ENCODE results near the gene ADIPOR2. TPM values are rescaled to one million over a fixed set of nuclear protein-coding genes. Genes with fewer than 3 reads are reported as not detected.

Gene ADIPOR2
- total RNA-seq, 1 experiment from 2014 or later = 33.9 TPM

DNA sequence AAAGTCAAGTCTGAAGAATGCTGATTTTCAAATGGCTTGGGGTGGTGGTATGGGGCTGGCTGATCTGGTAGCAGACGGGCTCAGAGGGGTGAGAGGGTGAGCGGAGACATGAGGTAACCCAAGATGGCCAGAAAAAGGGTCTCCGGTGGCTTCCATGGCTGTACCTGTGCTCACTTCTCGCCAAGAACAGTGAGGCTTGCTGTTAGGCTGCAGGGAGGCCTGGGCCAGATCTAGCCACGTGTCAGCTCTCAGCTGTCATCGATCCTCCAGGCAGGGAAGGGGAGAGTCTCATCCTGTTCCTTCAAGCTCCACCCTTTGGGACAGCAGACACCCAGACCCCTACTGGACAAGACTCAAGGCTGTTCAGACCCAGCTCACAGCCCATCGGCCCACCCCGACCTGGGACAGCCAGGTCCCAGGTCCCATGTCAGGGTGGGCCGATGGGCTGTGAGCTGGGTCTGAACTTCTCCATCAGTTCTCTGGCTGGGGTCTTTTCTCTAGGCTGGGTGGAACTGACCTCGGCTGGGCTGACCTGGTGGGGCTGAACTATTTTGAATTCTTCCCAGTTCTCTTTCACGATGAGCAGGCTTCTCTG is 138.5 kb downstream of the ADIPOR2 start:
- in situ Hi-C loops (cut with HindIII; ENCODE audit: low pct_unique_long_range_greater_than_20kb, low sequenced_read_pairs) = no loop called here
- no peak for DNase-seq (ENCODE audit: low read depth)

- no peak for DNase-seq (ENCODE audit: low read depth)
- in situ Hi-C loops (cut with HindIII; ENCODE audit: low pct_unique_long_range_greater_than_20kb, low sequenced_read_pairs) = no loop called here
These were observed 139.6 kb downstream of the ADIPOR2 start for GRCh38 chr12:1830401-1830845.

- in situ Hi-C loops (cut with HindIII; ENCODE audit: low pct_unique_long_range_greater_than_20kb, low sequenced_read_pairs) = no loop called here
- peak; percentile 23 for DNase-seq (ENCODE audit: low read depth)
These were observed 140.4 kb downstream of the ADIPOR2 start for GRCh38 chr12:1830981-1831963.

DNA sequence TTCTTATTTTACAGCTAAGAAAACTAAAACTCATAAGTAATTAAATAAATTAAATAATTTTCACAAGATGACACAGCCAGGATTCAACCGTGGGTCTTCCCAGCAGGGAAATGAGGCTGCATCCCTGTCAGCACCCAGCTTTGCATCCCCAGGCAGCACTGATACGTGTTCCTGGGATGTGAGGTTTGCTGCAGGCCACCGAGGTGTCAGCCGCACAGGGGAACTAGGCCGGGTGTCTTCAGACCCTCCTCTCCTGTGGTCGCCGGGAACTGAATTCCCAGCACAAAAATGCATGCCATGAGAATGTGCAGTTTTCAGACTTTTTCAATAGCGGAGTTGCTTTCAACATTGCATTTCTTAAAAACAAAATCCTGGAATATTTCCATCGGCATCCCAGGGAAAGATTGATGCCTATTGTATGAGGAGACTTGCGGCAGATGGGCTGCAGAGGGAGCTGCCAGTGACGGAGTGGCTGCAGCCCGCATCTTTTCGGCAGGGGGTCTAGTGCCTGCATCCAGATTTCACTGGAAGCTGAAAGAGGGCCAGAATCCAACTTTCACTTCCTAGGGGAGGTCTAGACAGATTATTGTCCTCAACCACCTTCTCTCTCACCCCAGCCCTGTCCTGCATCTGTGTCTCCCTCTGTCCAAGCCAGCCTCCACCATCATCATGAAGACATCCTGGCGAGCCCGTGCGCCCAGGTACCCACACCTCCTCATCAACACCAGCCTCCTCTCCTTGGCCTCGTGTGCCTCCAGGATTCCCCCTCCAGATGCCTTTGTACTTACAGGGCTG is 142.1 kb downstream of the ADIPOR2 start:
- in situ Hi-C loops (cut with HindIII; ENCODE audit: low pct_unique_long_range_greater_than_20kb, low sequenced_read_pairs) = no loop called here
- DNase-seq (ENCODE audit: low read depth) = no peak

GRCh38 chr12:1833596-1834028 is 142.7 kb downstream of the ADIPOR2 start:
- DNase-seq (ENCODE audit: low read depth) = no peak
- in situ Hi-C loops (cut with HindIII; ENCODE audit: low pct_unique_long_range_greater_than_20kb, low sequenced_read_pairs) = no loop called here

- in situ Hi-C loops (cut with HindIII; ENCODE audit: low pct_unique_long_range_greater_than_20kb, low sequenced_read_pairs) = no loop called here
- no peak for DNase-seq (ENCODE audit: low read depth)
These were observed 143.5 kb downstream of the ADIPOR2 start for GRCh38 chr12:1834186-1834925.

DNA sequence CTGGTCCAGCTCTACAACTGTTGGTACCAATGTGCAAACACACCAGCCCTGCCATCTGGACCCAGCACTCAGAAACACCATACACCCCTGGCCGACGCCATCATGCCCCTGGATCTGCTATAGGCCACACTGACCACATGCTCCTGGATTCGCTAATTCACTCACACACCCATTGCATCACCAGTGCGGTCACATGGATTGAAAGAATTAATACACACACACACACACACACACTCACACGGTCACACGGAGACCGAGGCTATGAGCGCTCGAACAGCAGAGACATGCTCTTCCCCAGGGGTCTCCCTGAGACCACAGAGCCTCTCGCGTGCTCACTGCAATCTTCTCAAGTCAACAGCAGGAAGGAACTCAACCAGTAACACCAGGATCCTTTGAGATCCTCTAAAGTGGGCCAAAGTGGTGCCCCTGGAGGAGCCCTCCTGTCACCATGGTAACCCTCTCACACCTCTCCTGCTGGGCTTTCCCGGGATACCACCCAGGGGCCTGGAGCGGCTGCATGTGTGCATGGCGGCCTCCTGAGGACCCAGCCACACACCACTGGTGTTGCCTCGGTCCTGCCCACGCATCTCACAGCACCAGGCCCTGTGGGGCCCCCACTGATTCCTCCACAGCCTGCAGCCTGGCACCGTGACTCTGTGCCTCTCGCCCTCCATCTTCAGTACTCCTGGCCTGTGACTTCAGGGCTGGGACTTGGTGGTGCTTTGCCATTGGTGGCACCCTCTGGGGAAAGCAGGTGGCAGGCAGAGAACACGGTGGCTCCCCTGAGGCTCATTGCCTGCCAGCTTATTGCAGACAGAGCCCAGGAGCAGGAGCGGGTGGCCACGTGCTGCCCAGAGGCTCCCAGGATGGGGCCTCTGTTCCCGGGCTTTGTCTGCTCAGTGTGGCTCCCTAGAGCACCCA is 144.6 kb downstream of the ADIPOR2 start:
- in situ Hi-C loops (cut with HindIII; ENCODE audit: low pct_unique_long_range_greater_than_20kb, low sequenced_read_pairs) = no loop called here
- DNase-seq (ENCODE audit: low read depth) = no peak

DNA sequence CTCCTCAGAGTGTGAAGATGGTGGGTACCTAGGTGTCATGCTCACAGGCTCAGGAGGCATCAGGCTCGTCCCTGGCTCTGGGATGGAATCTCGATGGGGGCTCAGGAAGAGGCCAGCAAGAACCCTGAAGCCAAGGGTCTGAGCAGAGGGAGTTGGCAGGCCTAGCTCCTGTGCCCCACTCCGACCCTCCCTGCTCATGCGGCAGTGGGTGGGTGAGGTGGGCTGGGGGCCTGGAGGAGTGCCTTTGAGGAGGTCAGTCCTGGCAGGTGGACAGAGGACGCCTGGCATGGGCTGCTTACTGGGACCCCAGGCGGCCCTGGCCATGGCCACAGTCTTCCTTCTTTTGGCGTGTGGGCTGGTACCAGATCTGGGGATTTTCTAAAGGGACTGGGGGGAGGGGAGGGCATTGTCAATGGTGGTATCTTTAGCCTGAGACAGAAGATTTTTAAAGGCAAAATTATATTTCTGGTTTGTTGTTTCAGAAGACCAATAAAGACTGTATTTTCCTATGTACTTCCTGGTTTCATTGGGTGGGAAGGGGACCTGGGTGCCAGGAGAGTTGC is 145.5 kb downstream of the ADIPOR2 start:
- in situ Hi-C loops (cut with HindIII; ENCODE audit: low pct_unique_long_range_greater_than_20kb, low sequenced_read_pairs) = no loop called here
- DNase-seq (ENCODE audit: low read depth) = no peak

DNA sequence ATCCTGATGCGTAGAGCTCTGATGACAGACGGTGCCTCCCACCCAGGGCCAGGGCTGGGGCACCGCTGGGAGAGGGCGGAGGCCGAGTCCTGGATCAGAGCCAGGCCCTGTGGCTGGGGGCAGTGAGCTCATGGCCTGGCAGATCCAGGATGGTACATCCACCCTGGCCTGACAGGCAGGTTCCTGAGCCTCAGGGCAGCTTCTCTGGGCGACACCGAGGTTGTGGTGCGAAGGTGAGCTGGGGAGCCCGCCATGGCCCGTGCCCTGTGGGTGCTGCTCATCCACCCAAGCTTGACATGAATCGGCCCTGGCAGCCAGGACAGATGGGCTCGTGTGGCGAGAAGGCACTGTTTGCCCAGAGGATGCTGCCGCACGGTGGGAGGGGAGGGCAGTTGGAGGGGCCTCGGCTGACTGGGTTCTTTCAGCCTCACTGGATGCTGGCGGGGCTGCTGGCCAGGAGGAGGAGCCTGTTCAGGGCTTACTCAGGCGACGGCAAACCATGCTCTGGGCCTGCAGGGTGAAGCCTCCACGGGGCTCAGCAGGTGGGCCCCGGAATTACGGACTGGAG is 146.1 kb downstream of the ADIPOR2 start:
- no peak for DNase-seq (ENCODE audit: low read depth)
- in situ Hi-C loops (cut with HindIII; ENCODE audit: low pct_unique_long_range_greater_than_20kb, low sequenced_read_pairs) = no loop called here

- no peak for DNase-seq (ENCODE audit: low read depth)
- in situ Hi-C loops (cut with HindIII; ENCODE audit: low pct_unique_long_range_greater_than_20kb, low sequenced_read_pairs) = no loop called here
These were observed 146.8 kb downstream of the ADIPOR2 start for GRCh38 chr12:1837541-1838204.

Other genes starting within 250 kb of the ADIPOR2 start
- gene FBXL14, start 96.5 kb upstream of the ADIPOR2 start, total RNA-seq (2014; rRNA removed; shearing (Covaris generic); ENCODE audit: low replicate concordance) = 11.9 and 16.2 TPM in 2 replicates
- gene WNT5B, start 61.8 kb upstream of the ADIPOR2 start, total RNA-seq (2014; rRNA removed; shearing (Covaris generic); ENCODE audit: low replicate concordance) = 4.9 and 9.2 TPM in 2 replicates
- not detected in 2 replicates for gene LRTM2, start 129.5 kb downstream of the ADIPOR2 start, total RNA-seq (2014; rRNA removed; shearing (Covaris generic); ENCODE audit: low replicate concordance)
- gene CACNA2D4, start 227.6 kb downstream of the ADIPOR2 start, total RNA-seq (2014; rRNA removed; shearing (Covaris generic); ENCODE audit: low replicate concordance) = not detected in 2 replicates

All from Caki2 (cell line).